ENCODE data around the gene CENPX.
A peak's percentile ranks its signal among the peaks of the same experiment; 100 is the strongest.

CENPX gene

DNA sequence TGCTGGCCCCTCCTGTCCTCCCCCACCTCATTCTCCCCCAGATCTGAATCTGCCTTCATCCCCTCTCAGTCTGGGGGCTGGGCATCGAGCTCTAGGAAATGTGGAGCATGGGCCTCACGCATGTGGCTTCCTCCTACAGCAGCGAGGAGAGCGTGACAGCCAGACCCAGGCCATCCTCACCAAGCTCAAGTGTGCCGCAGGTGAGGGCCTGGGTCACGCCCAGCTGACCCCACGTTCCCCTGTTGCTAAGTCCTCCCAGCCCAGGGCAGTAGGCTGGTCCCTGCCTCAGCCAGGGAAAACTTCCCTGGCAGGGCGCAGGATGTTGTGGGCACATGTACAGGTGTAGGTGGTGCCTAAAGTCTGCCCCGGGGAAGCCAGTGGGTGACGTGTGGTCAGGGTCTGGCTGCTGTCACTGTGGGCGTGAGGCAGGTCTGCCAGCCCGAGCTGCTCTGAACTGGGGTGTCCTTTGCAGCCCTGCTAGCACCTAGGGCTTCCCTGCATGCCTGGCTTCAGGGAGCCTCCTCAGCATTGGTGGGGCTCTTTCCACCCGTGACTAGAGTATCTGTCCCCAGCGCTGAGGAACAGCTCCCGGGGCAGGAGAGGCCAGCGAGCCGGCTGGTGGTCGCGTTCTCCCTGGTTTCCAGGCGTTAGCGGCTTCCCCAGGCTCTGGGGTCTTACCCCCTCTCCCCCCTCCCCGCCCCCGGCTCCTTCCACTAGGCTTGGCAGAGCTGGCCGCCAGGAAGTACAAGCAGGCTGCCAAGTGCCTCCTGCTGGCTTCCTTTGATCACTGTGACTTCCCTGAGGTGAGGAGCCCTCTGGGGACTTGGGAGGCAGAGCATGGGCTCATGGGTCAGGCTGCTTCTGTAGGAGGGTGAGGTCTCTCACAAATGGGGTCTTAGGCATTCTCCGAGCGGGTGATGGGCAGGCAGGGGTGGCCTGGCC lies 32.6 kb upstream of the CENPX start:
- no peak for DNase-seq (ENCODE audit: low read depth in 3 of 3)

DNA sequence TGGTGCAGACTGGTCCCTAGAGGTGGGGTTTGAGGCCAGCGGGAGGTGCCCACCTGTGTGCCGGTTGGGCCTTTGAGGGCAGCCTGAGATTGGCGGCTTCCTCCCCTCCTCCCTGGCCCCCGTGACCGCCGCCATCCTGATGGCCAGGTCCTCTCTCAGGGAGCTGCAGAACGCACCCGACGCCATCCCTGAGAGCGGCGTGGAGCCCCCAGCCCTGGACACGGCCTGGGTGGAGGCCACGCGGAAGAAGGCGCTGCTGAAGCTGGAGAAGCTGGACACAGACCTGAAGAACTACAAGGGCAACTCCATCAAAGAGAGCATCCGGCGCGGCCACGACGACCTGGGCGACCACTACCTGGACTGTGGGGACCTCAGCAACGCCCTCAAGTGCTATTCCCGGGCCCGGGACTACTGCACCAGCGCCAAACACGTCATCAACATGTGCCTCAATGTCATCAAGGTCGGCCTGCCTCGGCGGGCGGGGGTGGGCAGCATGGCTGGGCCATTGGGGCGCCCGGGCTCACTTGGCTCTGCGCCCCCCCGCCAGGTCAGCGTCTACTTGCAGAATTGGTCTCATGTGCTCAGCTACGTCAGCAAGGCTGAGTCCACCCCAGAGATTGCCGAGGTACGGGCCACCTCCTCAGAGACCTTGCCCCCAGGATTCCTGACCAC lies 31.8 kb upstream of the CENPX start:
- no peak for DNase-seq (ENCODE audit: low read depth in 3 of 3)

DNA sequence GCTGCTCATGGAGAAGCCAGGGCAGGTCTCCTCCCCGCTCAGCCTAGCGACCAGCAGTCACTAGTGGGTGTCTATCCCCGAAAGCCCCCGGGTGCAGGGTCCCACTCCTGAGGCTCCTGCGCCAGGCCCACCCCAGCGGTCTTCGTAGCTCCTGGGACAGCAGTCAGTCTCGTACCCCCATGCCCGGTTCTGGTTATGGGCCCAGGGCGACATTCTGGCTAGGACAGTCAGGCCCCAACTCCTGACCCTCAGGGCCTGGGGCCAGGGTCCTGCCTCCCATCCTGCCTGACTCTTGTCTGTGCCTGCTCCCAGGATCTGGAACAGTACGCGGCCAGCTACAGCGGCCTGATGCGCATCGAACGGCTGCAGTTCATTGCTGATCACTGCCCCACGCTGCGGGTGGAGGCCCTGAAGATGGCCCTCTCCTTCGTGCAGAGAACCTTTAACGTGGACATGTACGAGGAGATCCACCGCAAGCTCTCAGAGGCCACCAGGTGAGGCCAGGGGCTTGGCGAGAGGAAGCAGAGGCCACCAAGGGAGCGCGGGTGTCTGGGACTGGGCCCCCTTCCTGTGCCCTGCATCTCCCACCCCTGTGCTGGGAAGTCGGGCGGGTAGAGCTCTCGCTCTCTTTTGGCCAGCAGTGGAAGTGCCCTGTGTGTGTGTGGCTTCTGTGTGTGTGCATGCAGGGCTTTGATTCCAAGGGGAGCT lies 31.0 kb upstream of the CENPX start:
- no peak for DNase-seq (ENCODE audit: low read depth in 3 of 3)

DNA sequence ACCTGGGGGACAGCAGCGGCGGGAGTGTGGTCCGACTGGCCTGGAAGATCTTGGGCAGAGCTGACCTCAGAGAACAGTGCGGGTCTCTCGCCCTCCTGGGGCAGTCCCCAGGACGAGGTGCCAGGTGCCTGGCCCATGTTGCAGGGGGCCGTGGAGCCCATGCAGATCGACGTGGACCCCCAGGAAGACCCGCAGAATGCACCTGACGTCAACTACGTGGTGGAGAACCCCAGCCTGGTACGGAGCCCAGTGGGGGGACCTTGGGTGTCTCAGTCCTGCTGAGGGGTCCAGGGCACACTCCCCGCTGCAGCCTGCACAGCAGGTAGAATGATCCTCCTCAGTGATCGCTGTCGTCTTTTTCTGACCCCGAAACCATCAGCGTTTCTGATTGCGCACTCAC lies 30.5 kb upstream of the CENPX start:
- DNase-seq (ENCODE audit: low read depth in 3 of 3) = no peak

DNA sequence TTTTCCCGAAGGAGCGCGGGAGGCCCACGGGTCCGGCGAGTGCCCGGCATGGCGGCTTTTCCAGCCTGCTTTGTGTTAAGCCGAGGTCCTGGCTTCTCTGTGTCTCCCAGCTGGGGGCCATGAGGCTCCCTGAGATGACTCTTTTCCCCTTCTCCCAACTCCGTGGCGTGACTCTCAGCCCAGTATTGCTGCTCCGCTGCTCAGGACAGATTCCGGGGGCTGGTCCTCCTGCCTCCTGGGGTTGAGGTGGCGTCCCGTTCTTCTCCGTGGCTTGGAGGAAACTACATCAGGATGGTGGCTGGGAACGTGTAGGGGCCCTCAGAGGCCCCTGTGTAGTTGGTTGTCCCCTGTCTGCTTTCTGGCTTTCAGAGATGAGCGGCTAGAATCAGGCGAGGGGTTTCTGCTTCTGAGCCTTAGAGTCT lies 30.0 kb upstream of the CENPX start:
- DNase-seq (ENCODE audit: low read depth in 3 of 3) = no peak

DNA sequence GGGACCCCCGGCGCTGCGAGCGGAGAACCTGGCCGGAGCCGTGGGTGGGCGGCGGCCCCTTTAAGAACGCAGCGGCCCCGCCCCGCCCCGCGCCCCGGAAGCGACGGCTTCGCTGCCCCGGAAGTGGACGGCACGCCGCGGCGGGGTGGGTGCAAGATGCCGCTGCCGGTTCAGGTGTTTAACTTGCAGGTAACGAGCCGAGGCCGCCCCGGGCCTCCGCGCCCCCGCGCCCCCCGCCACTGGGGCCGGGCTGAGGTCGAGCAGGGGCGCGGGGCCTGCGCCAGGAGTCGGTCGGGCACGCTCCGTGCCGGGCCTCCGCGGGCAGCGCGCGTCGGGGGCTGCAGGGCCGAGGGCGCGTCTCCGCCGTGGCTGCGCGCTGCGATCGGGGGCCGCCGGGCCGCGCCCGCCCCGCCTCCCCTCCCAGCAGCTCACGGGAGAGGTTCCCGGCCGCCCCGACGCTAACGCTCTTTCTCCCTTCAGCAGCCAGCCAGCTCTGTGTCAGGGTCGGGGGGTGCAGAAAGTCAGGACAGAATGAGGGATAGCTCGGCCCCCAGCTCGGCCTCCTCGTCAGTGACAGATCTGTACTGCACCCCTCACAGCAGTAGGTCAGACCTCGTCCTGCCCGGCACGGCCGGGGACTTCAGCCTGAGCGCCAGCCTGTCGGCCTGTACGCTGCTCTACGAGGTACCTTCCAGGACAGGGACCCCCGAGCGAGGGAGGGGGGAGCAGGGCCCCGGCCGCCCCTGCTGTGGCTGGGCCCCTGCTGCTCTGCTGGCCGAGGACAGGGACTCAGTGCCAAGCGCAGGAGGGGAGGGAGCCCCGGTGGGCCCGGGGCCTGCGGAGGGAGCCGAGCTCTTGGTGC lies 29.3 kb upstream of the CENPX start, which contains the start of the genes GPS1 and RFNG:
Gene GPS1, plus strand, starts transcription at position 123 of the 862 bp plus-strand sequence. Its CDS starts 34 bp downstream, at position 157.
Gene RFNG, minus strand, starts transcription at position 36 of the 862 bp plus-strand sequence. CDS start 45 bp downstream, outside the sequence.
- peak; percentile 58 to 82 (median 66) for DNase-seq (ENCODE audit: low read depth in 3 of 3)

DNA sequence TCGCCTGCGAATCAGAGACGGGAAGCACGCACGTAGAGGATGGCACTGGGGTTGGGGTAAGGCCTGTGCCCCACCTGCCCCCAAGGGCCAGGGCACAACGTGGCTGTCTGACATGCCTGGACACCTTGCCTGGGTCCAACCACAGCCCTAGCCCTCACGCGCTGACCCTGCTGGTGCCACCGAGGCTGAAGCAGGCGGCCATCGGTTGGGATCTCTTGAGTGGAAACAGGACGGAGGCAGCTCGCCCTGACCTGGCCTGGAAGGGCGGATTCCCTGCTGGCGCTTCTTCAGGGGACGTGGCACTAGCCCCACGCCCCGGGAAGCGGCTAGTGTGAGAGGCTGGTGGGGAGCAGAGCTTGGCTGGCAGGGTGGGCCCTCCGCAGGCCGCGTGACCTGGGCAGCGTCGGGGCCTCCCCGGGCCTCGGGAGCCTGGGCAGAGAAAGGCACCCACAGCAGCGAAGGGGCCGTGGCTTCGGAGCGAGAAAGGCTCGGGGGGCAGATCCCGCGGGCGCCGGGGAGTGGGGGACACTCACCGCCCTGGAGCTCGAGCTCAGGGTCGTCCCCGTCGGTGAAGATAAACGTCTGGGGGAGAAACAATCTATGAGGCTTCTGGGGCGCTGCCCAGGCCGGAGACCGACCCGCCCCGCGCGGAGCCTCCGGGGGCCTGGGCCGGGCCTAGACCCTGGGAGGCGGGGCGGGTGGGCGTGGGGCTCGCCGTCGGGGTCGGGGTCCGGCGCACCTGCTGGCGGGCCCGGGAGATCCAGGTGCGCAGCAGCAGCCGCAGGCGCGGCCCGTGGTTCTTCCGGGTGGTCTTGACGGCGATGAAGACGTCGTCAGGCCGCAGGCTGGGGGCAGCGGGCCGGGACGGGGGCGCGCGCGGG lies 28.3 kb upstream of the CENPX start:
- no peak for DNase-seq (ENCODE audit: low read depth in 3 of 3)

DNA sequence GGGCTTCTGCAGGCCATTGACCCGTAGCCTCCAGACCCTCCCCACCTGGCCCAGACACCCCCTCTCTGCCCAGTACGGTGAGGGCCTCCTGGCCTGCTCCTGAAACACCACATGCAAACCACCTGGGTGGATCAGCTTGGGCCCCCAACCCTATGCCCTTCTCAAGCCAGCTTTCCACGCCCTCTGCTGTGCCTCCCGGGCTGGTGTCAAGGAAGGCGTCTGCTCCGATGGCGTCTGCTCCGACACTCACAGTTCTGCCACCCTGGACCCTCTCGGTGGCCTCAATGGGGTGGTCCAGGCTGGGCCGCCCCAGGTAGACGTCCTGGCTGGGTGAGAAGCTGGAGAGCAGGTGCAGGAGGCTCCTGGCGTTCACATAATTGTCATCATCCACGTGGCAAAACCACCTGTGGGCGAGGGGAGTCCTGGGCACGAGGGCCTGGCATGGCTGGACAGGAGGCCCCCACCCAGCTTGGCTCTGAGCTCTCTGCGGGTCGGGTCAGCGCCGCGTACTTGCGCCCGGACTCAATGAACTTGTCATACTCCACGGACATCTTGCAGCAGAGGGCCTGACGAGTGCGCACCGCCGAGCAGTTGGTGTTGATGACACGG lies 27.6 kb upstream of the CENPX start:
- DNase-seq (ENCODE audit: low read depth in 3 of 3) = no peak

DNA sequence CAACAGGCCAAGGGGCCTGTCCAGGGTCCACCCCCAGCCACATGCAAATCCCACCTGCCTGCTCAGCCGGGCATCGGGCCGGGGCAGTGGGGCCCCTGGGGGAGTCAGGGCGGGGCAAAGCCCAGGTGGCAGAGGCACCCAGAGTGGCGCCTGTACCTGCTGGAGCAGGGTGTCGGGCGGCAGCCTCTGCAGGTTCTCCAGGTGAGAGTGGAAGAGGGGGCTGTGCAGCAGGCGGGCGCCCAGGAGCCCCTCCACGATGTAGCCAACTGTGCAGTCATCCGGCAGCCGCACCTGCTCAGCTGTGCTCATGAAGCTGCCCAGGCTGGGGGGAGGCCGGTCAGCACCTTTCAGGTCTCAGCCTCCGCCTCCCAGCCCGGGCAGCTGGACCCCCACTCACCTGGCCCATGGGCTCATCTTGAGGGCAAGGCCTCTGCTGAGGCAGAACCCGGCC lies 26.9 kb upstream of the CENPX start:
- DNase-seq (ENCODE audit: low read depth in 3 of 3) = no peak

DNA sequence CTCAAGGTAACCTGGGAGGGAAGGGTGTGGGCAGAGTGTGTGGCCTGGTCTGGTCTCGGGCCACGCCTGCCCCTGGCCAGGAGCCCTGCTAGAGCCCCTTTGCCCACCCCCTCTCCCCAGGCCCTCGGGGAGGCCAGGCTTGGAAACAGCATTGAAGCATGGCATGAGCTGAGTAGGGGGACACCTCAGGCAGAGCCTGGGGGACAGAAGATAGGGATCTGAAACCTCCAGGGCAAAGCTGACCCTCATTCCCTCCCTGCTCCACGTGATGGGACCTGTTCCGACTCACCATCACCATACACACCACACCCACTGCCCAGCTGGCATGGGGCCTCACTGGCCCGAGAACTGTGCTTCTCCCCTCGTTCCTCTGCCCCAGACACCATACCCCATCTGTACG lies 26.4 kb upstream of the CENPX start:
- DNase-seq (ENCODE audit: low read depth in 3 of 3) = no peak

DNA sequence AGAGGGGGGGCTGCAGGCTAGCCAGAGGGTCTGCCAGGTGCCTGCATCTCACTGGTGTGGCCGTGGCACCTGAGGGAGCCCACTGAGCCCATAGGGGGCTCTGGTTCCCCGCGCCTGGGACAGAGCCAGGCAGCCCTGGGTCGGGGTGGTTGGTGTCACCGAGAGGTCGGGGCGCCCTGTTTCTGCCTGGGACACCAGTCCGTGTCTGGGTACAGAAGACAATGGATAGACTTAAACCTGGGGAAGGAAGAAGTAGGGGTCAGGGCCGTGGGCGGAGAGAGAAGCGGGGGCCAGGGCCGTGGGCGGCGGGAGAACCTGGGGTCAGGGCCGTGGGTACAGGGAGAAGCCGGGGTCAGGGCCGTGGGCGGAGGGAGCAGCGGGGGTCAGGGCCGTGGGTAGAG lies 25.9 kb upstream of the CENPX start:
- DNase-seq (ENCODE audit: low read depth in 3 of 3) = no peak

DNA sequence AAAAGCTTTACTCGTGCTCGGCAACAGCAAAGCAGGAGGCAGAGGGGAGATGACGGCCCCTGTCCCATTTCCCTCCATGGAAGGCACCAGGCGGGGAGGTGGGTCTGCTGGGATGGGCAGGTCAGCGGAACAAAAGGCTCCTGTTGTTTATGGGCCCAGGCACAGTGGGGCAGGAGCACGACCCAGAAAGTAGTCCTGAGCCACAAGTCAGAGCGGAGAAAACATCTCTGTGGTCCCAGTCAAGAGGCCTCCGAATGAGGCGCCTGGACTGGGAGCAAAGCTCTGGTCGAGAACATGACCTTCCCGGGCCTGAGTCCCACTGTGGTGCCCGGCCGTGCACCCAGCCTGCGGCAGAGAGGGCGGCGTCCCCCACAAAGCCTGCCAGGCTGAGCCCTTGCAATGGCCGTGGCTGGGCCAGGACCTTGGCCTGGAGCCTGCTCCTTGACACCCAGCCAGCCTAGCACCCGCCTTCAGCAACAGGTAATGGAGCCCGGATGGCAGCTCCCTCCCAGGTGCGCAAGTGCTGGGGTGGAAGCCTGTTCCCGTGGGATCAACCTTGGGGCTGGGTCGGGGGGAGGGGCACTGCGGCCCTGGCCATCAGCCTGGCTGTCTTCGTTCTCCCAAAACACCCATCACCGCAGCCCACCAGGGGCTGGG lies 25.4 kb upstream of the CENPX start:
- DNase-seq (ENCODE audit: low read depth in 3 of 3) = no peak

DNA sequence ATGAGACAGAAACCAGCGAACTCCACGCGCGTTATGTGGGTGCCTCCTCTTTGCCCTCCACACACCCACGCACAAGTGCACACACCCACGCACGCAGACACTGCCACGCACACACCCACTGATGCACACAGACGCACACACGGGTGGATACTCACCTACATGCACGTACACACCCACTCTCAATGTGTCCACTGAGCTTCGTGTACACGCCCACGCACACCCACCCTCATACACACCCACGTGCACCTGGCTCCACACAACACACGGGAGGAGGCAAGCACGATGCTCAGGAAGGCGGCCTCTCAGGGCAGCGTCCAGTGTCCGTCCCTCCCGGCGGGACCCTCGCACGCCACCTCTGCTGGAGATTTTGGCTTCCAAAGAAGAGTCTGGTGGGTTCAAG lies 24.7 kb upstream of the CENPX start:
- DNase-seq (ENCODE audit: low read depth in 3 of 3) = no peak

DNA sequence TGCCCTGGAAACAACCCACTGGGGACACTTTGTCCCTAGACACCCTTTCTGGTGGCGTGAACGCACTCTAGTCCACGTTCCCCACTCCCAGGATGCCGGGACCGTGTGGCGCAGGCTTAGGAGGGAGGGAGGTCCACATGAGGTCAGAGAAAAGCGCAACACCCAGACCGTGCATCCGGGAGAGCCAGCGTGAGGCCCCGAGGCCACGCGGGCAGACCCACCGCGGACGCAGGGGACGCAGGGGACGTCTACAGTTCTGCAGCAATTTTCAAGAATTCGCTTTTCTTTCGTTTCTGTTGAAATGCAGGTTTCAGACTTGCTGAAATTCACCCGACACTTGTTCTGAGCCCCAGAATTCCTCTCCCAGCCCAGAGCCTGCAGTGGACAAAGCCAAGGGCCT lies 24.2 kb upstream of the CENPX start:
- no peak for DNase-seq (ENCODE audit: low read depth in 3 of 3)

DNA sequence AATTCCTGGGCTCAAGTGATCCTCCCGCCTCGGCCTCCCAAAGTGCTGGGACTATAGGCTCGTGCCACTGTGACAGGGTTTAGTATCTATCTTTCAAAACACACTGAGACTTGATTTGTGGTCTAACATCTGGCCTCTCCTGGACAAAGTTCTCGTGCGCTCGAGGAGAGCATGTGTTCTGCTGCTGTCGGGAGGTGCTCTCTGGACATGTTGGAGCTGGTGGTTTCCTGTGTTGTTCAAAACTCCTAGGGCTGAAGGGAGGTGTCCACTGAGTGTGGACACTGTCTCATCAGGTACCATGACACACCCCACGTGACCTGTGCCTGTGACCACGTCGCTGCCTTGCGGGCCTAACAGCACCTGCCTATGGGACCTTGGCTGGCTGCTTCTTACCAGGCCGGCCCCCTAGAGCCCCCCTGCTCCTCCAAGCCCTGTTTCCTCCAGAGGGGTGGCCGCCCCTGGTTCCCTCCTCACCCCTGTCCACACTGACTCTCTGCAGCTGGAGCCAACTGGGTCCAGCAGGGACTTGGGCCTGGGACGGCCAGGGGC lies 23.3 kb upstream of the CENPX start:
- DNase-seq (ENCODE audit: low read depth in 3 of 3) = no peak

DNA sequence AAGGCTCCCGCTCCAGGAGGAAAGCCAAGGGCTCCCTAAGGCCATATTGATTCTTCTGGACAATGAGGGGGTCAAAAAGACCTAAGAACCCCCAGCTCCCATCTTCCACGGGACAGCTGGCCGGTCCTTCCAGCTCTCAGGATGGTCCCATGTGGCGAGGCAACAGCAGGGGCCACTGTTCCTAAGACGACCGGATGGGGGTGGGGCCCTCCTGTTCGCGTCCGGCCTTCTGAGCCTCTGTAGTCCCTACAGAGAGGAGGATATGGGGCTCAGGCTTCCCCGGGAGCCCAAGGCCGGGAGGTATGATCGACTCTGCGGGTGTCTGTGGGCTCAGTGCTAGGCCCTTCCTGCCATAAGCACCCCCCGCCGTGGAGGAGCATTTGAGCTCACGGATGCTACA lies 20.8 kb upstream of the CENPX start:
- DNase-seq (ENCODE audit: low read depth in 3 of 3) = no peak

DNA sequence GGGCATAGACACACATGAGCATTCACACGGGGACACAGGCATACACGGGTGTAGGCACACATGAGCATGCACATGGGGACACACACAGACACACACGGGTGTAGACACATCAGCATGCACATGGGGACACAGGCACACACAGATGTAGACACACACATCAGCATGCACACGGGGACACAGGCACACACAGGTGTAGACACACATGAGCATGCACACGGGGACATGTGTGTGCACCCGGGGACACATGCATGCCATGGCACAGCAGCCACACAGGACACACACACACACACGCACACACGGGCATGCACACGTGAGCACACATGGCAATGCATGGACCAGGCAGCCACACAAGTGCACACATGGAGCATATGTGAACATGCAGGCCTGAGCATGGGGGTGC lies 20.0 kb upstream of the CENPX start:
- no peak for DNase-seq (ENCODE audit: low read depth in 3 of 3)

DNA sequence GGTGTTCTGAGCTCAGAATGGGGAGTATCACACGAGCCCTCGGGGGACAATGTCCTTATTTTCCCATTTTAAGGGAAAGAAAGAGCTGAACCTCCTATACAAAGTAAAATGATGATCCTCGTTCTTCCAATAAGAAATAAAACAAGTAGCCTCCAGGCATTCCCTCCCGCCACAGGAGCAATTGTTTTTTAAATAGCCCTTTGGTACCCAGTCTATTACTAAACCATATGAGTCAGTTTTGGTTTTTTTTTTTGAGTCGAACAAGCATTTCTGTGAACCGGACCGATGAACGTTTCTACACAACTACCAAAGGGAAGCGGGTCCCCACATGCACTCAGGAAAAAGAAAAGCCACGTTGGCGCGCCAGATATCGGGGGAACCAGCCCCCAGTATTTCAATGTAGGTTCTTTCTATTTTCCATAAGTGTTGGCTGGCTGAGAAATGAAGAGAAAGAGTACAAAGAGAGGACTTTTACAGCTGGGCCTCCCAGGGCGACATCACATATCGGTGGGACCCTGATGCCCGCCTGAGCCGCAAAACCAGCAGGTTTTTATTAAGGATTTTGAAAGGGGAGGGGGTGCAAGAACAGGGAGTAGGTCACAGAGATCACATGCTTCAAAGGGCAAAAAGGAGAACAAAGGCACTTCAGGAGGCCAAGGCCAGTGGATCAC lies 18.6 kb upstream of the CENPX start:
- no peak for DNase-seq (ENCODE audit: low read depth in 3 of 3)

All from stimulated activated CD4-positive, alpha-beta T cell treated with anti-CD3 and anti-CD28 coated beads, TNF-alpha, amount 100 ng/mL, for 48 hours (primary cell).